Kidney (tissue), 14 donors: ENCODE measurements around the gene DEAF1. TPM values are rescaled to one million over a fixed set of nuclear protein-coding genes. Genes with fewer than 3 reads are reported as not detected.

Experiments
- DNase-seq, 5 donors: peaks; one replicate each; pipeline ENCODE4 v3.0.0-alpha.2; 2013 to 2020
- FAIRE-seq: peaks from 2 replicates; lab custom pipeline; 2012; peaks lifted over from hg19 to GRCh38; lab: Jason Lieb, UNC
- H3K27ac ChIP-seq, 2 donors: one replicate each; pipeline ENCODE4 v1.7.0; 2013; ENCODE audit warnings: low read depth in 2 of 2, low read length in 2 of 2, inconsistent platforms in 1 of 2
- H3K27me3 ChIP-seq: one replicate; pipeline ENCODE4 v1.7.1; 2013; ENCODE audit warnings: low read length, inconsistent platforms; ENCODE audit not compliant: control insufficient read depth, insufficient read depth
- H3K36me3 ChIP-seq, 3 donors: one replicate each; pipeline versions ENCODE4 v1.7.0 to v1.7.1; 2013; ENCODE audit warnings: low read length in 3 of 3, control low read depth in 1 of 3, inconsistent platforms in 1 of 3; ENCODE audit not compliant: insufficient read depth in 3 of 3, control insufficient read depth in 2 of 3
- H3K4me1 ChIP-seq, 3 donors: one replicate each; pipeline versions ENCODE4 v1.7.0 to v1.7.1; 2013; ENCODE audit warnings: low read length in 3 of 3, inconsistent platforms in 1 of 3, low read depth in 1 of 3; ENCODE audit not compliant: control insufficient read depth in 2 of 3, insufficient read depth in 2 of 3
- H3K4me3 ChIP-seq, 3 donors: one replicate each; pipeline versions ENCODE4 v1.7.0 to v1.8.1; 2013; ENCODE audit warnings: low read length in 3 of 3, control low read depth in 1 of 3, inconsistent platforms in 1 of 3
- H3K9ac ChIP-seq, 3 donors: one replicate each; pipeline versions ENCODE4 v1.7.0 to v1.7.1; 2013; ENCODE audit warnings: low read length in 3 of 3, control low read depth in 1 of 3, inconsistent platforms in 1 of 3
- H3K9me3 ChIP-seq, 3 donors: one replicate each; pipeline versions ENCODE4 v1.7.0 to v1.7.1; 2013; ENCODE audit warnings: low read length in 3 of 3, control low read depth in 1 of 3, inconsistent platforms in 1 of 3; ENCODE audit not compliant: control insufficient read depth in 2 of 3, insufficient read depth in 1 of 3
- intact Hi-C: fragments of 100-400 bp; cut with DNase I; formaldehyde crosslinking; loops from one replicate; pipeline ENCODE4 v1.11.1; 2022
- polyA plus RNA-seq: library from polyadenylated mRNA; stranded (reverse); fragments of 350-450 nt; fragmentation: Illumina TruSeq; extraction: RNeasy Lipid Tissue Mini Kit (QIAGEN cat#74804); gene quantifications from one replicate; pipeline ENCODE4 v1.2.3, GENCODE V29; 2014; ENCODE audit warnings: low read depth, low replicate concordance; ENCODE audit not compliant: insufficient read depth
- total RNA-seq: library from RNA; stranded (reverse); fragmentation: NEBNext Ultra II Directional; extraction: Animal tissue kit (Norgen Biotek cat#: 25700); gene quantifications from one replicate; pipeline ENCODE4 v1.2.1, GENCODE V29; 2021
- TF ChIP-seq, protein P1 (sequence below): IDR thresholded peaks from 3 replicates; pipeline ENCODE4 v1.5.1; 2012; ENCODE audit warnings: mild to moderate bottlenecking, moderate library complexity, borderline replicate concordance; ENCODE audit not compliant: insufficient read depth; ENCODE audit errors: extremely low read depth
- donor health status: control.
- donor health status: control.
- donor health status: control.
- donor health status: control.
- donor health status: control.
- donor health status: DM: yes; HTN: yes; CAD: no.
- donor health status: Normal renal cell carcinoma (clear cell type).

DEAF1 gene
- total and polyA plus RNA-seq, 2 donors from 2014 or later = 30.2 to 54.5 TPM

GRCh38 chr11:707817-708420 lies 12.9 kb upstream of the DEAF1 start:
- Histone ChIP-seq H3K27ac (peak overlapping the region; percentile 90 to 92), H3K9me3 (no peaks in the 10 kb centered on the region), H3K4me1 (peaks cover 0 to 62% (median 21%) of the 10 kb centered on the region in 3 donors), H3K36me3 (no peaks in the 10 kb centered on the region), H3K27me3 (no peaks in the 10 kb centered on the region), H3K4me3 (peak overlapping the region in 1 of 3 donors; percentile 74), H3K9ac (peak overlapping the region in 2 of 3 donors; percentile 48 to 84)
- DNase-seq (peak; percentile 65 to 93 (median 75)), FAIRE-seq (no peak)
- intact Hi-C loops = no loop called here
- TF ChIP-seq, protein P1, sequence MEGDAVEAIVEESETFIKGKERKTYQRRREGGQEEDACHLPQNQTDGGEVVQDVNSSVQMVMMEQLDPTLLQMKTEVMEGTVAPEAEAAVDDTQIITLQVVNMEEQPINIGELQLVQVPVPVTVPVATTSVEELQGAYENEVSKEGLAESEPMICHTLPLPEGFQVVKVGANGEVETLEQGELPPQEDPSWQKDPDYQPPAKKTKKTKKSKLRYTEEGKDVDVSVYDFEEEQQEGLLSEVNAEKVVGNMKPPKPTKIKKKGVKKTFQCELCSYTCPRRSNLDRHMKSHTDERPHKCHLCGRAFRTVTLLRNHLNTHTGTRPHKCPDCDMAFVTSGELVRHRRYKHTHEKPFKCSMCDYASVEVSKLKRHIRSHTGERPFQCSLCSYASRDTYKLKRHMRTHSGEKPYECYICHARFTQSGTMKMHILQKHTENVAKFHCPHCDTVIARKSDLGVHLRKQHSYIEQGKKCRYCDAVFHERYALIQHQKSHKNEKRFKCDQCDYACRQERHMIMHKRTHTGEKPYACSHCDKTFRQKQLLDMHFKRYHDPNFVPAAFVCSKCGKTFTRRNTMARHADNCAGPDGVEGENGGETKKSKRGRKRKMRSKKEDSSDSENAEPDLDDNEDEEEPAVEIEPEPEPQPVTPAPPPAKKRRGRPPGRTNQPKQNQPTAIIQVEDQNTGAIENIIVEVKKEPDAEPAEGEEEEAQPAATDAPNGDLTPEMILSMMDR = no peak

GRCh38 chr11:706957-707816 lies 12.2 kb upstream of the DEAF1 start:
- FAIRE-seq = no peak
- Histone ChIP-seq H3K9me3 (no peaks in the 10 kb centered on the region), H3K36me3 (no peaks in the 10 kb centered on the region), H3K27ac (peak overlapping the region; percentile 90 to 92), H3K4me3 (peak overlapping the region; percentile 47 to 74 (median 73)), H3K27me3 (no peaks in the 10 kb centered on the region), H3K4me1 (peaks cover 0 to 61% (median 27%) of the 10 kb centered on the region in 3 donors), H3K9ac (peak overlapping the region in 2 of 3 donors; percentile 32 to 84)
- intact Hi-C loops = no loop called here
- TF ChIP-seq, protein P1 = no peak
- peak in 4 of 5 donors; percentile 42 to 87 (median 69) for DNase-seq

DNA sequence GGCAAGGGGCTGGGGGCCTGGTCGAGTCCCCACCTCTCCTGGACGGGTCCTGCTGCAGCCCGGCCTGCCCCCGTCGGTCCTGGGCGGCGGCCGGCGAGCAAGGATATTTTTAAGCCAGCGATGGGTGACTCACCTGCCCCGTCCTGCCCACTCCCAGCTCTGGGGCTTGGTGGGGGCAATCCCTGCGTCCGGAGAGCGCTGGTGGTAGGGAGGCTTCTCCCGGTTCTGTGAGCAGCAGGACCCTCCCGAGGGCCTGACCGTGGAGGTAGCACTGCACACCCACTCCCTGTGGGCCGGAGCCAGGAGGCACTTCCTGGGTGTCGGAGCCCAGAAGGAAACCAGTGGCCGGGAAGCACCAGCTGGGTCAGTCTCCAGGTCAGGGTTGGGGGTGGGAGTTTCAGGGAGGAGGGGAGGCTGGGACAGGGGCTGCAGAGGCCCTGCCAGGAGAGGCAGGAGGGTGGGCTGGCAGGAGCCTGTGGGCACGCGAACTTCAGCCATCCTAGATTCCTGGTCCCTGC lies 11.5 kb upstream of the DEAF1 start:
- H3K4me3 ChIP-seq = peak overlapping the region; percentile 47 to 74 (median 73)
- TF ChIP-seq, protein P1 = no peak
- DNase-seq (peak in 1 of 5 donors; percentile 83), FAIRE-seq (no peak)
- no peaks in the 10 kb centered on the region for H3K27me3 ChIP-seq
- H3K4me1 ChIP-seq = peaks cover 0 to 61% (median 27%) of the 10 kb centered on the region in 3 donors
- peak overlapping the region; percentile 90 to 92 for H3K27ac ChIP-seq
- H3K9me3 ChIP-seq = no peaks in the 10 kb centered on the region
- intact Hi-C loops = no loop called here
- H3K9ac ChIP-seq = peak overlapping the region in 2 of 3 donors; percentile 32 to 84
- H3K36me3 ChIP-seq = no peaks in the 10 kb centered on the region
